ENCODE measurements around the gene WASL. TPM values are rescaled to one million over a fixed set of nuclear protein-coding genes. Genes with fewer than 3 reads are reported as not detected.

The WASL gene
- total RNA-seq, 2 donors from 2014 or later = 35.1 to 36.7 TPM

- WGBS, 2 experiments (ENCODE audit: insufficient coverage in 1 of 2, insufficient read length in 1 of 2) = 86 to 92% methylated on average over 2 of the region's 2 CpGs
- Mint-ChIP-seq H3K36me3 (ENCODE audit: low read depth) (no peaks in the 10 kb centered on the region), H3K27me3 (ENCODE audit: insufficient read depth) (no peaks in the 10 kb centered on the region), H3K4me1 (peaks cover 15% of the 10 kb centered on the region), H3K4me3 (no peak overlapping the region), H3K9me3 (no peaks in the 10 kb centered on the region), H3K27ac (no peak overlapping the region)
- Histone ChIP-seq H3K4me1 (ENCODE audit: control insufficient read depth, insufficient read depth, low read length) (peaks cover 4% of the 10 kb centered on the region), H3K9me3 (ENCODE audit: control insufficient read depth, low read length) (no peaks in the 10 kb centered on the region), H3K27me3 (ENCODE audit: control insufficient read depth, insufficient read depth, low read length, poor library complexity, severe bottlenecking) (no peaks in the 10 kb centered on the region), H3K27ac (ENCODE audit: low read depth, low read length) (no peak overlapping the region), H3K36me3 (ENCODE audit: control insufficient read depth, insufficient read depth, low read length) (no peaks in the 10 kb centered on the region), H3K4me3 (ENCODE audit: low read length) (no peak overlapping the region), H3K9ac (ENCODE audit: extremely low read depth, low read length, poor library complexity, severe bottlenecking) (no peak overlapping the region)
- no peak for TF ChIP-seq CTCF (conservative IDR thresholded peaks at IDR 0.05)
- DNase-seq = no peak
These were observed 98.8 kb downstream of the WASL start for GRCh38 chr7:123649964-123650363.

- Mint-ChIP-seq H3K27me3 (ENCODE audit: insufficient read depth) (no peaks in the 10 kb centered on the region), H3K27ac (no peak overlapping the region), H3K36me3 (ENCODE audit: low read depth) (no peaks in the 10 kb centered on the region), H3K4me1 (peaks cover 31% of the 10 kb centered on the region), H3K9me3 (no peaks in the 10 kb centered on the region), H3K4me3 (no peak overlapping the region)
- H3K27ac ChIP-seq (ENCODE audit: low read depth, low read length) = no peak overlapping the region
- WGBS, 2 experiments (ENCODE audit: insufficient coverage in 1 of 2, insufficient read length in 1 of 2) = 92 to 93% methylated on average over 5 to 7 of the region's 7 CpGs
- no peak for TF ChIP-seq CTCF (conservative IDR thresholded peaks at IDR 0.05)
- DNase-seq = no peak
- H3K27me3 ChIP-seq (ENCODE audit: control insufficient read depth, insufficient read depth, low read length, poor library complexity, severe bottlenecking) = no peaks in the 10 kb centered on the region
- H3K36me3 ChIP-seq (ENCODE audit: control insufficient read depth, insufficient read depth, low read length) = no peaks in the 10 kb centered on the region
- H3K4me1 ChIP-seq (ENCODE audit: control insufficient read depth, insufficient read depth, low read length) = peaks cover 9% of the 10 kb centered on the region
- H3K4me3 ChIP-seq (ENCODE audit: low read length) = no peak overlapping the region
- H3K9me3 ChIP-seq (ENCODE audit: control insufficient read depth, low read length) = no peaks in the 10 kb centered on the region
- H3K9ac ChIP-seq (ENCODE audit: extremely low read depth, low read length, poor library complexity, severe bottlenecking) = no peak overlapping the region
These were observed 101.6 kb downstream of the WASL start for GRCh38 chr7:123647106-123647730.

GRCh38 chr7:123645516-123645915 lies 103.3 kb downstream of the WASL start:
- WGBS, 2 experiments (ENCODE audit: insufficient coverage in 1 of 2, insufficient read length in 1 of 2) = 86 to 91% methylated on average over 3 of the region's 3 CpGs
- TF ChIP-seq CTCF (conservative IDR thresholded peaks at IDR 0.05) = no peak
- no peak overlapping the region for H3K9ac ChIP-seq (ENCODE audit: extremely low read depth, low read length, poor library complexity, severe bottlenecking)
- no peak overlapping the region for H3K4me3 ChIP-seq (ENCODE audit: low read length)
- DNase-seq = no peak
- no peak overlapping the region for H3K4me3 Mint-ChIP-seq
- H3K27ac ChIP-seq (ENCODE audit: low read depth, low read length) = no peak overlapping the region
- peaks cover 9% of the 10 kb centered on the region for H3K4me1 ChIP-seq (ENCODE audit: control insufficient read depth, insufficient read depth, low read length)
- H3K27me3 Mint-ChIP-seq (ENCODE audit: insufficient read depth) = no peaks in the 10 kb centered on the region
- no peak overlapping the region for H3K27ac Mint-ChIP-seq
- H3K36me3 ChIP-seq (ENCODE audit: control insufficient read depth, insufficient read depth, low read length) = no peaks in the 10 kb centered on the region
- H3K36me3 Mint-ChIP-seq (ENCODE audit: low read depth) = no peaks in the 10 kb centered on the region
- H3K9me3 Mint-ChIP-seq = no peaks in the 10 kb centered on the region
- no peaks in the 10 kb centered on the region for H3K9me3 ChIP-seq (ENCODE audit: control insufficient read depth, low read length)
- H3K27me3 ChIP-seq (ENCODE audit: control insufficient read depth, insufficient read depth, low read length, poor library complexity, severe bottlenecking) = no peaks in the 10 kb centered on the region
- H3K4me1 Mint-ChIP-seq = peaks cover 36% of the 10 kb centered on the region
